Limb (tissue), 2 donors: Measurements from ENCODE around the gene ANKRD55.

Experiments used
- DNase-seq, 2 donors: peaks; one replicate each; pipeline ENCODE4 v3.0.0-alpha.2; 2016; ENCODE audit errors: extremely low spot score in 2 of 2

Gene ANKRD55

DNA sequence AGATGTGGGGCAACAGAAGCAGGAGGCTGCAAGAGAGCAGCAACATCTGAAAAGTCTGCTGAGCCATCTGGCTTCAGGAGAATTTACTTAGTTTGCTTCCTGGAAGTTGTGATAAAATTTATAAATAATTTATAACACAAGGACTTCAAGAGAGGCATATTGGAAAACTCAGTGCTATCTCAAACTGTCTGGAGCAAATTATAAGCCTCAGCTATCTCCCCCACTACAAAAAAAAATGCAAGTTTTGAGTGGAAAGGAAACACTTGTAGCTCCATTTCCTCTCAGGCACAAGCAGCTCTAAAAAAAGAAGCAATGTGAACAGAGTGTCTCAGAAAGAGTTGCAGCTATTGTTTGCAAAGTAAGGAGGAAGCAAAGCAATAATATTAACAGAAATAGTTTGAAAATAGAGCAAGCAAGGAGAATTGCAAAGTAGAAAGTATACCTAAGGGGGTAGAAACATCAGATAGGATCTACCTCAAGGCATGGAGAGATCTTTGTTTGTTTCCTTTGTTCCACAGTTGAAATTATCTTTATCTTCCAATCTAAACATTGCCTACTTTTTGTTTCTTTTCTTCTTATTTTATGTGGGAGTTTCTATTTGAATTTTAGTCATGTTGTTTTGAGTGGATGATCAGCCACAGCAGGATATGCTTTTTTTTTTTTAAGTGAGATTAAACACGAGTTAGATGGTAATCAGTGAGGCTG is 182.4 kb downstream of the ANKRD55 start:
- no peak for DNase-seq
